ENCODE results near the gene LCE1E. TPM values are rescaled to one million over a fixed set of nuclear protein-coding genes. Genes with fewer than 3 reads are reported as not detected.

LCE1E gene
- total RNA-seq, 4 donors from 2014 or later, result not detected

DNA sequence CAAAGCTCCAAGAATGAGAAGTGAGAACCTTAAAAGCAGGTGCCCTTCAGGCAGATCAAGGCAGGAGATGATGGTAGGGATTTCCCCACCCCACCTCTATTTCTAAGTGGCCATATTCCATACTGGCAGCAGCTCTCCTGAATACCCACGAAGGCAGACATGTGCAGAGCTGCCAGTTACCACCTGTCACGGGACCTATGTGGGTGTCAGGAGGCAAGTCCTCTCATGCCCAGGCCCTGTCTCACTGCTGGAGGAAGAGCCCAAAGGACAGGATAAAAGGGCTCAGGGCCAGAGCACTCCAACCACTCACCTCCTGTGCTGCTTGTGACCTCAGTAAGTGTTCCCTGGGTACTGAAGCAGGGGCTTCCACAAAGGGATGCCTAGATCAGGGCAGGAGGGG is 25.0 kb downstream of the LCE1E start:
- intact Hi-C loops (cut with DNase I), result no loop called here
- Histone ChIP-seq H3K4me1 (no peaks in the 10 kb centered on the region), H3K36me3 (no peaks in the 10 kb centered on the region), H3K9me3 (no peaks in the 10 kb centered on the region), H3K27me3 (no peaks in the 10 kb centered on the region), H3K27ac (no peak overlapping the region), H3K4me3 (replicated peaks in 1 of 3) (no peak overlapping the region)
- 79 to 91% methylated on average over 2 of the region's 2 CpGs for WGBS, 2 donors
- no peak for DNase-seq
- TF ChIP-seq POLR2A (IDR thresholded peaks at IDR 0.05), result no peak
- TF ChIP-seq, protein P1, sequence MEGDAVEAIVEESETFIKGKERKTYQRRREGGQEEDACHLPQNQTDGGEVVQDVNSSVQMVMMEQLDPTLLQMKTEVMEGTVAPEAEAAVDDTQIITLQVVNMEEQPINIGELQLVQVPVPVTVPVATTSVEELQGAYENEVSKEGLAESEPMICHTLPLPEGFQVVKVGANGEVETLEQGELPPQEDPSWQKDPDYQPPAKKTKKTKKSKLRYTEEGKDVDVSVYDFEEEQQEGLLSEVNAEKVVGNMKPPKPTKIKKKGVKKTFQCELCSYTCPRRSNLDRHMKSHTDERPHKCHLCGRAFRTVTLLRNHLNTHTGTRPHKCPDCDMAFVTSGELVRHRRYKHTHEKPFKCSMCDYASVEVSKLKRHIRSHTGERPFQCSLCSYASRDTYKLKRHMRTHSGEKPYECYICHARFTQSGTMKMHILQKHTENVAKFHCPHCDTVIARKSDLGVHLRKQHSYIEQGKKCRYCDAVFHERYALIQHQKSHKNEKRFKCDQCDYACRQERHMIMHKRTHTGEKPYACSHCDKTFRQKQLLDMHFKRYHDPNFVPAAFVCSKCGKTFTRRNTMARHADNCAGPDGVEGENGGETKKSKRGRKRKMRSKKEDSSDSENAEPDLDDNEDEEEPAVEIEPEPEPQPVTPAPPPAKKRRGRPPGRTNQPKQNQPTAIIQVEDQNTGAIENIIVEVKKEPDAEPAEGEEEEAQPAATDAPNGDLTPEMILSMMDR (IDR thresholded peaks at IDR 0.05), result no peak

DNA sequence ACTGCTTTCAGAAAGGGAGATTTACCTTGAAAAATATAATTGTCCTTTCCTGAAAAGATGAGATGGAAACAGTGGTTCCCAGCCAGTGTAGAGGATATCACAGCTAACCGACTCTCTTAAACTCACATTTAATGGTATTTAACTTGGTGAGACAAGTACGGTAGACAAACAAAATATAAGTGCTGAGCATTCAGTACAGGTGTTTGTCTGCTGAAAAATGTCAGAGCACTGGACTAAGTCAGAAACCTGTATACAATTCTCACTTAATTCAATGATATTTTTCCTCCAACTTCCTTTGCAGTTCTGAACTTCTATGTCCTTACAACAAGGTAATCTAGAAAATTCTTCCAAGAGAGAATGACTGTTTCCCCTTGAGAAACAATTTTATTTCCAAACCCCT is 25.6 kb downstream of the LCE1E start, which contains the start of gene LCE1B:
TSS of gene LCE1B (plus strand) at position 301 of the 400 bp plus-strand sequence. CDS start 476 bp downstream, outside the sequence.
- Histone ChIP-seq H3K36me3 (no peaks in the 10 kb centered on the region), H3K27me3 (no peaks in the 10 kb centered on the region), H3K4me1 (no peaks in the 10 kb centered on the region), H3K9me3 (no peaks in the 10 kb centered on the region), H3K4me3 (replicated peaks in 1 of 3) (no peak within 1 kb of the TSS), H3K27ac (no peak within 1 kb of the TSS)
- no peak for DNase-seq
- intact Hi-C loops (cut with DNase I), result no loop called here
- 76 to 90% methylated on average over 2 of the region's 2 CpGs for WGBS, 2 donors
- TF ChIP-seq, protein P1 (IDR thresholded peaks at IDR 0.05), result no peak
- TF ChIP-seq POLR2A (IDR thresholded peaks at IDR 0.05), result no peak

DNA sequence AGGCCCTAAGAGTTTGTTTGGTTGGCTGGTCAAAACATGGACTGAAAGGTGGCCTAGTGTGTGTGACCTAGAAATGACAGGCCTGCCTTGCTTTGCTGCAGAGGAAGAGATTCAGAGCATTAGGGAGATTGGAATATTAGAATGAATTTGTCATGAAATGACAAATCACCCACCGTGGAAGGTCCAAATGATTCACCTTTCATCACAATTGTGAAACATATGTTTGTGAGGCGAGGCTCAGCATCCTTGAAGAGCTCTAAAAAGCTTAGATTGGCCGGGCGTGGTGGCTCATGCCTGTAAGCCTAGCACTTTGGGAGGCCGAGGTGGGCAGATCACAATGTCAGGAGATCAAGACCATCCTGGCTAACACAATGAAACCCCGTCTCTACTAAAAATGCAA is 31.3 kb downstream of the LCE1E start:
- H3K36me3 ChIP-seq, result no peaks in the 10 kb centered on the region
- intact Hi-C loops (cut with DNase I), result no loop called here
- H3K4me3 ChIP-seq (replicated peaks in 1 of 3), result no peak overlapping the region

DNA sequence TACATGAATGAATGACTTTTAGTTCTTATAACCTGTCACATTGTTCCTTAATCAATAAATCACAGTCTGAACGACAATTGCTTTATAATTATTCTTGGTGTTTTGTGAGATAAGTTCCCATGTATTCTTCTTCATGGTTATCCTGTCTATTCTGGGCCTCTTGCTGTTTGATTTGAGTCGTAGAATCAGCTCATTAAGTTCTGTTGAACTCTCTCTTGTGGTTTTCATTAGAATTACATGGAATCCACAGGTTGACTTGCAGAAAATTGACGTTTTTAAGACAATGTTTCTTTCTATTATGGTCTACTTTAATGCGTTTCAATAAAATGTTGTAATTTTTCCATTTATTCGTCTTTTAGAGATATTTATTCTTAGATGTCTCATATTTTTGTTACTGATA is 37.2 kb downstream of the LCE1E start:
- H3K27ac ChIP-seq, result no peak overlapping the region
- H3K36me3 ChIP-seq, result no peaks in the 10 kb centered on the region
- DNase-seq, result no peak
- 52% methylated on average over 5 of the region's 5 CpGs for WGBS, 2 donors
- no peaks in the 10 kb centered on the region for H3K9me3 ChIP-seq
- H3K4me3 ChIP-seq (replicated peaks in 1 of 3), result no peak overlapping the region
- intact Hi-C loops (cut with DNase I), result no loop called here
- TF ChIP-seq, protein P1 (IDR thresholded peaks at IDR 0.05), result no peak
- no peak for TF ChIP-seq POLR2A (IDR thresholded peaks at IDR 0.05)
- no peaks in the 10 kb centered on the region for H3K4me1 ChIP-seq
- no peaks in the 10 kb centered on the region for H3K27me3 ChIP-seq

More for the DNA sequence above, 31.3 kb downstream of the LCE1E start:
- H3K27me3 ChIP-seq, result no peaks in the 10 kb centered on the region
- no peak for DNase-seq
- H3K27ac ChIP-seq, result no peak overlapping the region
- no peak for TF ChIP-seq POLR2A (IDR thresholded peaks at IDR 0.05)
- TF ChIP-seq, protein P1 (IDR thresholded peaks at IDR 0.05), result no peak
- no peaks in the 10 kb centered on the region for H3K4me1 ChIP-seq
- H3K9me3 ChIP-seq, result no peaks in the 10 kb centered on the region
- 86 to 91% methylated on average over 6 of the region's 6 CpGs for WGBS, 2 donors

DNA sequence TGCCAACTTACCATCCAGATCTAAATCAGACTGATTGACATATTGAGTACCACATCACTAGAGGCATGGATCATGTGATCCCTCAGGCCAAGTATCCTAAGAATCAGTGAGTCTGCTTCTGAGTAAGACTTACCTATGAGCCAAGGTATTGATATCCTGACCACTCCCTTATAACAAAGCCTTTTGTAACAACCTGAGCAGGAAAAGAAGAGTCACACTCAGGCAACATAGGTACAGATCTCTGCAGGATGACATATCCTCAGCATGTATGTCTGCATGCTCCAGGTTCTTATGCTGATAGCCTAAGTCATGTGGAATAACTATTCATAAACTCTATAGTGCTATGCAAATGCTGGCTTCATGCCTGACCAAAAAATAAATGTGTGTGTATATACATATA is 38.9 kb downstream of the LCE1E start:
- no peaks in the 10 kb centered on the region for H3K36me3 ChIP-seq
- no peaks in the 10 kb centered on the region for H3K27me3 ChIP-seq
- intact Hi-C loops (cut with DNase I), result no loop called here
- no peak overlapping the region for H3K4me3 ChIP-seq (replicated peaks in 1 of 3)
- TF ChIP-seq, protein P1 (IDR thresholded peaks at IDR 0.05), result no peak
- TF ChIP-seq POLR2A (IDR thresholded peaks at IDR 0.05), result no peak
- no peak overlapping the region for H3K27ac ChIP-seq
- no peaks in the 10 kb centered on the region for H3K4me1 ChIP-seq
- no peak for DNase-seq
- H3K9me3 ChIP-seq, result no peaks in the 10 kb centered on the region
